ENCODE measurements around the gene GOPC.

The GOPC gene

GRCh38 chr6:117512987-117513573 lies 89.2 kb downstream of the GOPC start:
- DNase-seq = no peak

GRCh38 chr6:117512056-117512828 lies 90.1 kb downstream of the GOPC start:
- no peak for DNase-seq

Data from CD4-positive, alpha-beta T cell treated with Interferon gamma for 1 hour (primary cell).